ENCODE results near the gene MORC3. TPM values are rescaled to one million over a fixed set of nuclear protein-coding genes. Genes with fewer than 3 reads are reported as not detected.
A peak's percentile ranks its signal among the peaks of the same experiment; 100 is the strongest.

The MORC3 gene
- total and polyA plus RNA-seq, 4 donors, result 27.9 to 78.9 (median 37.4) TPM

- WGBS (ENCODE audit: insufficient coverage), result 91% methylated on average over 4 of the region's 10 CpGs
Measured at GRCh38 chr21:36411301-36411700, 91.3 kb downstream of the MORC3 start.

GRCh38 chr21:36412916-36413315, 92.9 kb downstream of the MORC3 start:
- no peak for DNase-seq (ENCODE audit: low read depth in 4 of 6, low spot score in 6 of 6)
- no peaks in the 10 kb centered on the region for H3K9me3 ChIP-seq (ENCODE audit: control insufficient read depth, insufficient read depth, low read length)
- H3K27ac ChIP-seq (ENCODE audit: low read depth, low read length), result no peak overlapping the region
- no peaks in the 10 kb centered on the region for H3K4me1 ChIP-seq (ENCODE audit: control insufficient read depth, insufficient read depth, low read length)
- H3K36me3 ChIP-seq (ENCODE audit: control insufficient read depth, insufficient read depth, low read length), result peaks cover 28% of the 10 kb centered on the region
- no peaks in the 10 kb centered on the region for H3K27me3 ChIP-seq (ENCODE audit: control insufficient read depth, insufficient read depth, low read length)
- 95% methylated on average over 10 of the region's 11 CpGs for WGBS (ENCODE audit: insufficient coverage)
- H3K4me3 ChIP-seq (ENCODE audit: low read depth, low read length), result no peak overlapping the region

More at GRCh38 chr21:36411301-36411700, 91.3 kb downstream of the MORC3 start:
- no peaks in the 10 kb centered on the region for H3K4me1 ChIP-seq (ENCODE audit: control insufficient read depth, insufficient read depth, low read length)
- no peak overlapping the region for H3K4me3 ChIP-seq (ENCODE audit: low read depth, low read length)
- H3K36me3 ChIP-seq (ENCODE audit: control insufficient read depth, insufficient read depth, low read length), result peaks cover 26% of the 10 kb centered on the region
- H3K27me3 ChIP-seq (ENCODE audit: control insufficient read depth, insufficient read depth, low read length), result no peaks in the 10 kb centered on the region
- H3K27ac ChIP-seq (ENCODE audit: low read depth, low read length), result no peak overlapping the region
- no peak for DNase-seq (ENCODE audit: low read depth in 4 of 6, low spot score in 6 of 6)
- H3K9me3 ChIP-seq (ENCODE audit: control insufficient read depth, insufficient read depth, low read length), result no peaks in the 10 kb centered on the region

GRCh38 chr21:36415375-36415774, 95.4 kb downstream of the MORC3 start:
- Histone ChIP-seq H3K36me3 (ENCODE audit: control insufficient read depth, insufficient read depth, low read length) (peaks cover 25% of the 10 kb centered on the region), H3K9me3 (ENCODE audit: control insufficient read depth, insufficient read depth, low read length) (no peaks in the 10 kb centered on the region), H3K27ac (ENCODE audit: low read depth, low read length) (no peak overlapping the region), H3K4me3 (ENCODE audit: low read depth, low read length) (no peak overlapping the region), H3K27me3 (ENCODE audit: control insufficient read depth, insufficient read depth, low read length) (no peaks in the 10 kb centered on the region), H3K4me1 (ENCODE audit: control insufficient read depth, insufficient read depth, low read length) (peaks cover 3% of the 10 kb centered on the region)
- WGBS (ENCODE audit: insufficient coverage), result 89% methylated on average over 5 of the region's 6 CpGs
- DNase-seq (ENCODE audit: low read depth in 4 of 6, low spot score in 6 of 6), result no peak

GRCh38 chr21:36419241-36419640, 99.2 kb downstream of the MORC3 start:
- DNase-seq (ENCODE audit: low read depth in 4 of 6, low spot score in 6 of 6), result no peak
- Histone ChIP-seq H3K27ac (ENCODE audit: low read depth, low read length) (no peak overlapping the region), H3K36me3 (ENCODE audit: control insufficient read depth, insufficient read depth, low read length) (peaks cover 8% of the 10 kb centered on the region), H3K4me3 (ENCODE audit: low read depth, low read length) (no peak overlapping the region), H3K9me3 (ENCODE audit: control insufficient read depth, insufficient read depth, low read length) (no peaks in the 10 kb centered on the region), H3K27me3 (ENCODE audit: control insufficient read depth, insufficient read depth, low read length) (no peaks in the 10 kb centered on the region), H3K4me1 (ENCODE audit: control insufficient read depth, insufficient read depth, low read length) (peaks cover 3% of the 10 kb centered on the region)
- WGBS (ENCODE audit: insufficient coverage), result 93% methylated on average over 11 of the region's 14 CpGs

- Histone ChIP-seq H3K27ac (ENCODE audit: low read depth, low read length) (no peak overlapping the region), H3K27me3 (ENCODE audit: control insufficient read depth, insufficient read depth, low read length) (no peaks in the 10 kb centered on the region), H3K4me1 (ENCODE audit: control insufficient read depth, insufficient read depth, low read length) (peaks cover 3% of the 10 kb centered on the region), H3K4me3 (ENCODE audit: low read depth, low read length) (no peak overlapping the region), H3K36me3 (ENCODE audit: control insufficient read depth, insufficient read depth, low read length) (peaks cover 8% of the 10 kb centered on the region), H3K9me3 (ENCODE audit: control insufficient read depth, insufficient read depth, low read length) (no peaks in the 10 kb centered on the region)
- peak; percentile 12 to 91 (median 62) for DNase-seq (ENCODE audit: low read depth in 4 of 6, low spot score in 6 of 6)
- 0% methylated on average over 1 of the region's 8 CpGs for WGBS (ENCODE audit: insufficient coverage)
Measured at GRCh38 chr21:36419996-36420395, 100.0 kb downstream of the MORC3 start.

GRCh38 chr21:36420571-36421339, 100.8 kb downstream of the MORC3 start:
- Histone ChIP-seq H3K4me1 (ENCODE audit: control insufficient read depth, insufficient read depth, low read length) (peaks cover 3% of the 10 kb centered on the region), H3K36me3 (ENCODE audit: control insufficient read depth, insufficient read depth, low read length) (peaks cover 3% of the 10 kb centered on the region), H3K27me3 (ENCODE audit: control insufficient read depth, insufficient read depth, low read length) (no peaks in the 10 kb centered on the region), H3K9me3 (ENCODE audit: control insufficient read depth, insufficient read depth, low read length) (no peaks in the 10 kb centered on the region), H3K4me3 (ENCODE audit: low read depth, low read length) (no peak overlapping the region), H3K27ac (ENCODE audit: low read depth, low read length) (no peak overlapping the region)
- 84% methylated on average over 18 of the region's 18 CpGs for WGBS (ENCODE audit: insufficient coverage)
- no peak for DNase-seq (ENCODE audit: low read depth in 4 of 6, low spot score in 6 of 6)

- no peaks in the 10 kb centered on the region for H3K9me3 ChIP-seq (ENCODE audit: control insufficient read depth, insufficient read depth, low read length)
- no peaks in the 10 kb centered on the region for H3K27me3 ChIP-seq (ENCODE audit: control insufficient read depth, insufficient read depth, low read length)
- H3K4me3 ChIP-seq (ENCODE audit: low read depth, low read length), result no peak overlapping the region
- no peak for DNase-seq (ENCODE audit: low read depth in 4 of 6, low spot score in 6 of 6)
- no peak overlapping the region for H3K27ac ChIP-seq (ENCODE audit: low read depth, low read length)
- 52% methylated on average over 25 of the region's 28 CpGs for WGBS (ENCODE audit: insufficient coverage)
- H3K4me1 ChIP-seq (ENCODE audit: control insufficient read depth, insufficient read depth, low read length), result peaks cover 3% of the 10 kb centered on the region
- H3K36me3 ChIP-seq (ENCODE audit: control insufficient read depth, insufficient read depth, low read length), result no peaks in the 10 kb centered on the region
Measured at GRCh38 chr21:36422279-36423098, 102.5 kb downstream of the MORC3 start.

- H3K9me3 ChIP-seq (ENCODE audit: control insufficient read depth, insufficient read depth, low read length), result no peaks in the 10 kb centered on the region
- no peak overlapping the region for H3K27ac ChIP-seq (ENCODE audit: low read depth, low read length)
- peaks cover 7% of the 10 kb centered on the region for H3K4me1 ChIP-seq (ENCODE audit: control insufficient read depth, insufficient read depth, low read length)
- H3K4me3 ChIP-seq (ENCODE audit: low read depth, low read length), result no peak overlapping the region
- no peak for DNase-seq (ENCODE audit: low read depth in 4 of 6, low spot score in 6 of 6)
- 88% methylated on average over 10 of the region's 12 CpGs for WGBS (ENCODE audit: insufficient coverage)
- no peaks in the 10 kb centered on the region for H3K36me3 ChIP-seq (ENCODE audit: control insufficient read depth, insufficient read depth, low read length)
- no peaks in the 10 kb centered on the region for H3K27me3 ChIP-seq (ENCODE audit: control insufficient read depth, insufficient read depth, low read length)
Measured at GRCh38 chr21:36423771-36424433, 103.9 kb downstream of the MORC3 start.

- Histone ChIP-seq H3K27ac (ENCODE audit: low read depth, low read length) (no peak overlapping the region), H3K36me3 (ENCODE audit: control insufficient read depth, insufficient read depth, low read length) (no peaks in the 10 kb centered on the region), H3K9me3 (ENCODE audit: control insufficient read depth, insufficient read depth, low read length) (no peaks in the 10 kb centered on the region), H3K27me3 (ENCODE audit: control insufficient read depth, insufficient read depth, low read length) (no peaks in the 10 kb centered on the region), H3K4me1 (ENCODE audit: control insufficient read depth, insufficient read depth, low read length) (peaks cover 10% of the 10 kb centered on the region), H3K4me3 (ENCODE audit: low read depth, low read length) (no peak overlapping the region)
- no peak for DNase-seq (ENCODE audit: low read depth in 4 of 6, low spot score in 6 of 6)
- WGBS (ENCODE audit: insufficient coverage), result 87% methylated on average over 7 of the region's 8 CpGs
Measured at GRCh38 chr21:36424592-36424991, 104.6 kb downstream of the MORC3 start.

Measured in spinal cord (tissue), 10 donors.